NOMO-1 (cell line): ENCODE measurements around the gene MTMR11.

Source experiments
- DNase-seq, 2 experiments: peaks; one replicate each; lab custom pipeline; 2025; ENCODE audit not compliant: unreplicated experiment in 2 of 2; lab: John Stamatoyannopoulos, UW

MTMR11 gene

DNA sequence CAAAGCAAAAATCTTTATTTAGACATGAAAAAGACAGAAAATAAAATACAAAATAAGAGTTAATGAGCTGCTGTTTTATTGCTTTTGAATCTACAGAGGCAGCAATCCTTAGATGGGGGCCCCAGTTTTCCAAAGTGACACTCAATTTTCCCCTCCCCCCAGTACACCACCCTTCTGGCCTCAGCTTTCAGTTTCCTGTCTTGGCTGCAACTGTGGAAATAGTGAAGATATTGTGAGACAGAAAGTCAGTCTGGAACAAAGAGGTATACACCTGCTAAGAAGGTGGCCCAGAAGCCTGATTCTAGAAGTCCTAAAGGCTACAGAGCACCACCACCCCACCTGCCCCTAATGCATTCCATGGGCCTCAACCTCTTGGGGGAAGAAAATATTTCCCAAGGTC, 1.1 kb upstream of the MTMR11 start:
- no peak for DNase-seq

DNA sequence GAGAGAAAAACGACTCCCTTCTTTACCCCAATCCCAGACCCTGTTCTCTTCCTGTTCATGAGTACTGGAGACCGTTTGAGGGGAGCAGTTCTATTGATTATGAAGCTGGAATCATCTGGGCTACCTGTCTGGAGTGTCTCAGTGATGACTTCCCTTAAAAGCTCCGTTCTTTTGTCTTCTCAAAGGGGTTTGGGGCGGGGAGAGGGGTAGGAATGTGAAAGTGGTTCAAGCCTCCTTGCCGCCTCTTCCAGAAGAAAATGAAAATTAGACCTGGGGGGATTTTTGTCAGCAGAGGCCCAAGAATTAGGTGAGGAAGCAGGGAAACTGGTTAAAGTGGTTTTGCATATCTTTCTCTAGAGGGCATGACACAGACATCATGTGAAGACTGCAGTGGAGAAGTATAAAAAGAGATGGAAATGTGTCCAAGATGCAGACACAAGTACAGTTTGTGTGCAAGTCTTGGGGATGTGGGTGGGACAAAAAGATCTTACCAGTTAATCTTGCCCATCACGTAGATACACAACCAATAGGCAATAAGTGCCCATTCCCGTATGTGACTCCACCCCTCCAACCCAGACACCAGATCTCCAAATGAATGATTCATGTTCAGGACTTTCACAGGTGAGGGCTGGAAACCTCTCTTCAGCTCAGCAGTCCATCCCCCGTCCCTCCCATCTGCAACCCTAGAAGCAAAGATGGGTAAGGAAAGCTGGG, 470 bp upstream of the MTMR11 start:
- DNase-seq = no peak

DNA sequence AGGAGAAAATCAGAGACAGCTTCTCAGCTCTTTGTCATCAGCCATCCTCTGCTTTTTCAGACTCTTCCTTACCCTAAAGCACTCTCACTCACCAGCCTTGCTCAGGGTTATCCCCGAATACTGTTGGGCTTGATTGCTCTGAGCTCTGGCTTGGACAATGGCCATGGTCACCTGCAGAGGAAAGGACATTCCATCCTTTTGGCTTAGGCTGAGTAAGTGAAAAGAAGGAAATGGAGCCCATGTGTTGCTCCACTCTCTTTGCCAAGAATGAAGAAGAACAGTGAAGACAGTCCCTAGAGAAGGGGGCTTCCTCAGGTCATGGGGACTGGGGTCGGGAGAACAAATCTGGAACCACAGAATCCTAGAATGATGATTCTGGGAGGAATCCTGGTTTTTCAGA, 2.3 kb downstream of the MTMR11 start:
- no peak for DNase-seq

DNA sequence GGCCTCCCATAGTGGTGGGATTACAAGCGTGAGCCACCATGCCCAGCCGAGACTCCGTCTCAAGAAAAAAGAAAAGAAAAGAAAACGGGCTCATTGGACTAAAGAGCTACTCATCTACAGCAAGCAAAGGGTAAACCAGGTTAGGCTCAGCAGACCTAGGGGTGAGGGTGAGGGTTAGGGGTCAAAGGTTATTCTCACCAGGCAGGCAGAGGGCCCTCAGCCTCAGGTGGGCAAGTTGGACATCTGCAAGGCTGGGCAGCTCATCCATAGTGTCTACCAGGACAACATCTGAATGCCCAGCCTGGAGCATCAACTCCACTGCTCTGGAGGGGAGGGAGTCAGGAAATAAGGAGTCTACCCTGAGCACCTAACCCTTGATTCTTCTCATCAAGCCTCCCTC, 3.5 kb downstream of the MTMR11 start:
- no peak for DNase-seq

DNA sequence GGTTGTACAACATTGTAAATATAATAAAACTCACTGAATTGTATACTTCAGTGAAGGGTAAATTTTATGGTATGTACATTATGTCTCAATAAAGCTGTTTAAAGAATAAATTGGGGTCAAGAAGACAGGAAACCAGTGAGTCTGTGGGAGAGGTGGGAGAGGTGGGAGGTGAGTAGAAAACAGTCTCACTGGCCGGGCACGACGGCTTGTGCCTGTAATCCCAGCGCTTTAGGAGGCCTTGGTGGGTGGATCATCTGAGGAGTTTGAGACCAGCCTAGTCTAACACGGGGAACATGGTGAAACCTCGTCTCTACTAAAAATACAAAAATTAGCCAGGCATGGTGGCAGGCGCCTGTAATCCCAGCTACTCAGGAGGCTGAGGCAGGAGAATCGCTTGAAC, 4.2 kb downstream of the MTMR11 start:
- DNase-seq = no peak

DNA sequence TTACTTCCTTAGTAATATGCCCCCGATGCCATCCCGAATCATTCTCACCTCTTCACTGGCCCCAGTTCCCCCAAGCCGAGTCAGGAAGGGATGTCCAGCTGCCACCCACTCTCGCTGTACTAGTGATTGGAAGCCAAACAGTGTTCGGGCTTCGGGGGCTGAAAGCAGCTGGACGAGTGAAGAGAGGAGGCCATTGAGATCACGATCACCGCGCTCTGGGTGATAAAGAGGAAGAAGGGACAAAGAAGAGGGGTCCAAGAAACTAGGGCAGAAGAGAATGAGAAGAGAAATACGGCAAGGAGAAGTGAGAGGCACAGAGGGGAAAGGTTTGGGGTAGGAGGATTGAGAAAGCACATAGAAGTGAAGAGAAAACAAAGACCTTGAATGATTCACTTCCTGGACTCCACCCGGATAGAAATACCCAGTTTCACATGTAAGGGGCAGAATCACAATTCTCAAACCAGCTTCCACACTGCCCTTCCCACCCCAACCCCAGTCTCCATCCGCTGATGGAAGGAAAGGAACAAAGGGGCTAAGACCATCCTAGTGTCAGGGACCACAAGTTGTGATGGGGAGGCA, 5.4 kb downstream of the MTMR11 start:
- peak; percentile 68 to 78 for DNase-seq

- DNase-seq = no peak
These were observed 6.8 kb downstream of the MTMR11 start for GRCh38 chr1:149929856-149930255.

DNA sequence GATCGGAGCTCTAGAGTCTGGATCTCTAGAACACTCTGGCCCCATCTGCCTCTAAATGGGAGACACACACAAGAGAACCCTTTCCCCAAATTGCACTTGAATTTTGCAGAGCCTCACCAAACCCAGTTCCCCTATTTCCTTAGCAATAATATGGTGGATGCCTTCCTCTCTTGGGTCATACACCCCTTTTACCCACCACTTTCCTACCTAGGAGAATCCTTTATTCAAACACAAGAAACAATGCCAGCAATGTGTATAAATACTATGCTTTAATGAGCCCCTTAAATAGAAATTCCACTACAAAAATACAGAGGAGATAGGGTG, 8.3 kb downstream of the MTMR11 start:
- peak in 1 of 2 experiments; percentile 18 for DNase-seq

DNA sequence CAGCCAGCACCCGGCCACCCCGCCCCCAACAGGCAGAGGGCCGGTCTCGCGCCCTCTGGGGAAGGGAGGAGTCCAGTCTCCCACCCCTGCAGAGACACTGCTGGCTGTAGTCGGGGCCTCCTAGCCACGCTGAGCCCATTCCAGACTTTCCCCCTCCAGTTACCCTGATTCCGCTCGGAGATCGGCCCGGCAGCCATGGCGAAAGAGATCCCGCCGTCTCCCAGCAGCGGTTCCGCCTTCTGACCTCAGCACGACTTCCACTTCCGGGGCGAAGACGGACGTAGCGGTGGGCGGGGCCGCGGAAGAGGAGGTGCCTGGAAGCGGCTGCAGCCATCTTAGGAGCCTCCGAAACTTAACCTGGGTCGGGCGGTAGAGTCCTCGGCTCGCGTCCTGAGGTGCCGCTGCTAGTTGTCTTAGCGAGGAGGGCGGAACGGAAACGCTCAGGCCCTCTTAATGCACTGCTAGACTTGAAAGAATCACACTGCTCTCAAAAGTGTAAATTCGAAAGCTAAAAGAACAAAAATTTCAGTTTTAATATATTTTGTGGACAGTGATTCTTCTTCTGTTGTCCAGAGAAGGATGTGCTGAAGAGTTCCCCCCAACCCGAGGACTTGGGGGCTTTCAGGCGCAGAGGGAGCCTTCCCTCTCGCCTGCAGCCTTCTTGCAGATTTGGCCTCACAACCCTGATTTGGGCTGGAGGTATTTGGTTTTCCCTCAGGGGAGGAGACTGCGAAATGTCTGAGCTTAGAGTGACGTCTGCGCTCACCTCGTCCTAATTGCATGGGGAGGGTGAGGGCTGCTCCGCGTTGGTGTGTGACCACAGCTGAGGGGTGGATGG, 8.9 kb downstream of the MTMR11 start, which contains the start of gene SF3B4:
Gene SF3B4 (minus strand): TSS at position 241 of the 838 bp plus-strand sequence. CDS start 44 bp downstream, at position 197.
- peak; percentile 92 to 96 for DNase-seq

DNA sequence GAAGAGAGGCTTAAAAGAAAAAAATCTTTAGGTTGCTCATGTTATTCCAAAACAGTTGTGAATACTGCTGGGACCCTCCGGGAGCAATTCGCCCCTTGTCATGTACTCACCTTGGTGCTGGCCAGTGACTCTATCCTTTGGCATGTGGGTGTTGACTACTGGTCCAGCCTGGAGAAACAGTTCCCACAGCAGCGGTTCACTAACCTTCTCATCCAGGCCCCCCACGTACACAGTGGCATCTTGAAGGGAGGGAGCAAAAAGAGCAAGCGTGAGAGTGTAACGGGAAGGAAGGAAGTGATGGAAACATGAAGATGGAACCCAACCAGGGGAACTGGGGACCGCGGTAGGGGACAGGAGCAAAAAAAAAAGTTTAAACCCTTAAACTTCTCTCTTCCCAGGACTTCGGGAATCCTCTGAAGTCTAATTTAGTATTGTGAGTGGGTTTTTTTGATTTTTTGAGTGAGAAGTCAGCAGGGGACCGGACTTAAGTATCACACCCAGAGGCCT, 9.6 kb downstream of the MTMR11 start:
- no peak for DNase-seq

DNA sequence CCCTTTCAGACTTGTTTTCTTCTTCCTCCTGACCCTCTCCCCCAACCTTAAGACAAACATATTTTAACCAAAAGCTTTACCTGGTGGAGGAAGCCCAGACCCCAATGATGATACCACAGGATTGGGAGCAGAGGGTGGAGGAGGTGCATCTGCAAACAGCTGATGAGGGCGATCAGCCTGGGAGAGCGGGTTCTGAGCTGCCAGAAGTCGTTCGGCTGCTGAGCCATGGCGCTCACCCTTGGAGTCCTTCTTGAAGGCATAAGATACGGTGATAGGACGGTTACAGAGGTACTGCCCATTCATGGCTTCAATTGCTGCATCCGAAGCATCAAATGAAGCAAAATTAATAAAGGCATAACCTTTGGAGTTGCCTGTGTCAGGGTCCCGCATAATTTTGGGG, 10.4 kb downstream of the MTMR11 start:
- no peak for DNase-seq

DNA sequence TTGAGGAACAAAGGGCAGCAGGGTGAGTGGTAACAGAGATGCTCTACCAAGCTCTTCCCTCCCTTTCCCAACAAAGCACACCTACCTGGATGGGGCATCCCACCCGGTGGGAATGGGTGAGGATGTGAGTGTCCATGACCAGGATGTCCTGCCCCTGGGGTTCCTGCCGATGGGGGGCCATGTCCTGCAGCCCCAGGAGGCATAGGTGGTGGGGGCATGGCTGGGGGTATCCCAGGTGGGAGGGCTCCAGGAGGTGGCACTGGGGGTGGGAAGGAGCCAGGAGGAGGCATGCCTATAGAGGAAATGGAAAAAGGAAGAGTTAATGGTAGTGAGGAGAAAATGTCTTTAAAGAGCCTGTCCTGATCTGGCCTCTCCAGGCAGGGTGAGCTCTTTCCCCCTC, 10.9 kb downstream of the MTMR11 start:
- no peak for DNase-seq

- DNase-seq = no peak
These were observed 11.3 kb downstream of the MTMR11 start for GRCh38 chr1:149925345-149925744.

- no peak for DNase-seq
These were observed 13.1 kb downstream of the MTMR11 start for GRCh38 chr1:149923626-149924025.

DNA sequence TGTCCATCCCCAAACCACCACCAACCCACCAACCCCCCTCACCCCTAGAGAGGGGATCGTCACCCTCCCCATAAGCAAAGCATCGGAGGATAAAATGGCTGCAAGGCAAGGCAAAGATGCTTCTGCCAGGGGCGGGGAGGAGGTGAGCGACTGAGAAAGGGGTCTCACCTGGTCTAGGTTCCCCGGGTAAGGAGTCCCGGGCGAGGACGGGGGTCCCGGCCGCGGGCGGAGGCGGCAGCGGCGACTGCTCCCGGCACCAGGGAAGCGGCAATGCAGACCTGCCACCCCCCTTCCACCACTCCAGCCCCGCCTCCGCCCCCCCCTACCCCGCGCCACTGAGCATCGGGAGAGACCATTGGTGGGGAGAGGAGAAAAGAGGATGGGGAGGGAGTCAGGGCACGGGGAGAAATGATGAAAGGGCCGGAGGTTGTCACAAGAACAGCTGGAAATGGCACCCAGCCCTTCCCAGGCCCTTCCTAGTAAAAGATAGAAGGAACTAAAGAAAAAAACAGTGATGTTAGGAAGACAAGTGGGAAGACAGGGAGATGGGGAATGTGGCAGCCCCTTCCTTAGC, 19.0 kb downstream of the MTMR11 start, which contains the start of gene SV2A:
Gene SV2A (minus strand): TSS at position 274 of the 574 bp plus-strand sequence. CDS start 4,004 bp downstream, outside the sequence.
- no peak for DNase-seq

DNA sequence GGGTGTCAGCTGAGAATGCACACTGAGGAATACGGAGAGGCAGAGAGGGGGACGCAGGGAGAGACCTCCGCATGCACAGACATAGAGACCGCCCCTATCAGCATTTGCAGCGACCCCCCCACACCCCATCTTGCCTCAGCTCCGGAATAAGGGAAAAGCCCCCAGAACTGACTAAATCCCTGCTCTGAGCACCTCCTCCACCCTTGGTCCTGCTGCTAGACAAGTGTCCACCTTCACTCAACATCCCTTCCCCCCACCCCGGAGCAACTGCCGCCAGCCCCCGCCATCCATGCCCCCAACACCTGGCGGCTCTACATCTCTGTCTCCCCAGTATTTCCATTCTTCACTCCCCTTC, 19.8 kb downstream of the MTMR11 start:
- DNase-seq = no peak

DNA sequence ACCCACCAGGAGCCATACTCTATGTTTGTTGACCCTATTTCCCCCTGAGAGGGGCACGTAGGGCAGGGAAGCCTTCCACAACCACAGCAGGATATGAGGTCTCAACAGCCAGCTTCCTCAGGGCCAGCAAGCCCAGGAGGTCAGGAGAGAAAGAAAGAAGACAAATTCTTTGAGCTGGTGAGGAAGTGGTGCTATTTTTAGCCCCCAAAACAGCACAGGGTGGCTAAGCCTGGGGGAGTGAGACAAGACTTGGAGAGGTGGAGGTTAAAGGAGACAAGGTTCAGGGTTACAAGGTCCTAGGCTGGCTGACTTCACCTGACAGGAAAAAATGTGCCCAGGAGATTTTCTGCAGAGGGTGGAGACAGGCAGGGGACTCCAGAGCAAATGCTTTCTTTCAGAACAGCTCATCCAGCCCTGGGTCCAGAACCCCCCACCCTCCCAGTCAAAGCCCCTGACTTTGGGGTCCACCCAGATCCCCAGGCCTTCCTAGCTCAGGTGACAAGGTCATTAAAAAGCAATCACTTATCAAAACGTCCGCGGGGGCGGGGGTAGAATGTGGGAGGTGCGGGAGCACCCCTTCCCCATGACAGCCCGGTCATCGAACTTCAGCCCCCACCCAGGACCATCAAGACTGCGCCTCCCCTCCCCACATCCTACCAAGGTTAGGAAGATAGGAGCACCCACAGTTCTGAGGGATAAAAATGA, 20.3 kb downstream of the MTMR11 start:
- DNase-seq = peak in 1 of 2 experiments; percentile 20

DNA sequence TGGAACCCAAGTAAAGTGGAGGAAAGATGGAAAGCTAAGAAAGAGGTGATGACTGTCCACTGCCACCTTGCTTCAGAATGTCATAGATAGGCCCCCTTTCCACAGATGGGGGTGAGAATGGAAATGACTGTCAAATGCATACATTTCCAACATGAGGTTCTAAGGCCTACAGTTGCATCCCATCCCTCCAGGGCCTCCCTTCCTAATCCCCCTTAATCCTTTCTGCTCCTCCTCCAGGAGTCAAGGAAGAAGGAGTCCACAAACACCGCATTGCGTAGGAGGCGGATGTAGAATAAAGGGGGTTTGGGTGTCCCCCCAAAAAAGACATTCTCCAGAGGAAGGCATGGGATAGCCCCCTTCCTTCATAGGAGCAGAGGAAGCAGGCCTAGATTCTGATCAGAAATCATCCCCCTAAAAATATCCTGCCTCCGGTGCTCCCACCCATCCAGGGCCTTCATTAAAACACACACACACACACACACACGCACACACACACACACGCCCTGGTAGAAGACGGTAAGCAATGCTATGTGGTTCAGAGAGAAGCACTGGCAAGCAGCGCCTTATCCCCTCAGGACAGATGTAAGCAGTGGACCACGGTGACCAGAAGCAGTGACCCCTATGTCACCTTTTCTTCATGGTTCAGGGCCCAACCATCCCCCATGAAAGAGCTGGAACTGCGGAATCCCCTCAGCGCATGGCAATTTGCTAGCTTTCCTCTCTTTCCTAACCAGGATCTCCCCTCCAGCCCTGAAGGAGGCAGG, 21.1 kb downstream of the MTMR11 start:
- no peak for DNase-seq

DNA sequence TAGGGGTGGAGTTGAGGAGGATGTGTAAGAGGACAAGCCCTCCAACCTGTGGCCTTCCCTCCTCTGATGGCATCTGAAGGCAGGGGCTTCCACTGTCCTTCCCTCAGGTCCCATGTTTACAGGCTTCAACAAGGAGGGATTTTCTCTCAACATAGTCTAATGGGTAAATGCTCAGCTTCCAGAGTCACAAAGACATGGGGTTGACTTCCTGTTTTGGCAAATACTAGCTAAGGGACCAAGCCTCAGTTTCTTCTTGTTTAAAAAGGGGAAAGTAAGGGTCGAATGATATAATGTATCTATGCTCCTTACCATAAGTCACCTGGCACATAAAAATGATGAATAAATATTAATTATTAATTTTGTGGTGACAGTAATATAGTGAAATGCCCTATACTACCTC, 22.1 kb downstream of the MTMR11 start:
- DNase-seq = no peak

DNA sequence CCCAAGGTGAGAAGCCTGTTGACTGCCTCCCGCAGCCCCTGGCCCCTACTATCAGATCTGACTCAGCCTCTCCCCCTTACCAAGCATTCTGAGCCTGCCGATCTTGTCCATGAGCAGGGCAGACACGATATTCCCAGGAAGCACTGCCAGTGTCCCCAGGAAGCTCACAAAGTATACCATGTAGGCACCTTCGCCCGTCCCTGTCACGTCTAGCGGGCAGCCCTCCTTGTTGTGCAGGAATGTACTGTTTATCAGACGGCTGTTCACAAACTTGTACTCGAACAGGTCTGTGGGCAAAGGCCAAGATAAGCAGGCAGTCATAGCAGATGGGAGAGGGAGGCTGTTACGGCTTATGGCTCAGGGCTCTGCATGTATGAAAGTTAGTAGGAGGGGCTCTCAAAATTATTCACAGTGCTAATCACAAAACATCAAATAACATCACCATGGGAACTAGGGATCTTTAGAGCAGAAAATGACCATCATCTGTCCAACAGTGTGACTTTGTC, 30.1 kb downstream of the MTMR11 start:
- DNase-seq = no peak
